Measurements from ENCODE around the gene IZUMO4.
A peak's percentile ranks its signal among the peaks of the same experiment; 100 is the strongest.

The IZUMO4 gene

DNA sequence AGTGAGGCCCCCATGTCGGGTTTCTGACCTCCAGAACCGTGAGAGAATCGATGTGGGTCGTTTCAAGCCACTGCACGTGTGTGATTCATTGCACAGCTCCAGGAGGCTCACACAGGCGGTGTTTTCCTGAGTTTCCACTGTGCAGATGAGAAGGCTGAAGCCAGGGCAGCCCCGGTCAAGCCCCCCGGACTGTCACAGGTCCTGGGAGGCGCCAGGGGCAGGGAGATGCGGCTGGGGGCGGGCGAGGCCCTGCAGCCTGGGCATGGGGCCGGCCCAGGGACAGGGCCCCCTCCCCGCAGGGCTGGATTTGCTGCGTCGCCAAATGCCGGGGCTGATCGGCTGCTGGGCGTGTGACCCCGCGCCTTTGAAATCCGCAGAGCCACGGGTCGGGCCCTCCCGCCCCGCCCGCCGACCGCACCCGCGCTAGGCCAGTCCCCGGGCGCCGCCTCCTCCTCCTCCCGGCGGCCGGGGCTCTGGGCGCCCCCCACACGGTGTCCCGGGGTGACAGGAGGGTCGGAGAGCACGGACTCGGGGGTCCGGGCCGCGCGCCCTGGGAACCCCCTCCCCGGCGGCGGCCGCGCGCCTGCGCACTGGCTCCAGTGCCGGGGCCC, 35.7 kb upstream of the IZUMO4 start:
- TF ChIP-seq, protein P1, sequence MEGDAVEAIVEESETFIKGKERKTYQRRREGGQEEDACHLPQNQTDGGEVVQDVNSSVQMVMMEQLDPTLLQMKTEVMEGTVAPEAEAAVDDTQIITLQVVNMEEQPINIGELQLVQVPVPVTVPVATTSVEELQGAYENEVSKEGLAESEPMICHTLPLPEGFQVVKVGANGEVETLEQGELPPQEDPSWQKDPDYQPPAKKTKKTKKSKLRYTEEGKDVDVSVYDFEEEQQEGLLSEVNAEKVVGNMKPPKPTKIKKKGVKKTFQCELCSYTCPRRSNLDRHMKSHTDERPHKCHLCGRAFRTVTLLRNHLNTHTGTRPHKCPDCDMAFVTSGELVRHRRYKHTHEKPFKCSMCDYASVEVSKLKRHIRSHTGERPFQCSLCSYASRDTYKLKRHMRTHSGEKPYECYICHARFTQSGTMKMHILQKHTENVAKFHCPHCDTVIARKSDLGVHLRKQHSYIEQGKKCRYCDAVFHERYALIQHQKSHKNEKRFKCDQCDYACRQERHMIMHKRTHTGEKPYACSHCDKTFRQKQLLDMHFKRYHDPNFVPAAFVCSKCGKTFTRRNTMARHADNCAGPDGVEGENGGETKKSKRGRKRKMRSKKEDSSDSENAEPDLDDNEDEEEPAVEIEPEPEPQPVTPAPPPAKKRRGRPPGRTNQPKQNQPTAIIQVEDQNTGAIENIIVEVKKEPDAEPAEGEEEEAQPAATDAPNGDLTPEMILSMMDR (IDR thresholded peaks at IDR 0.05; ENCODE audit: low read depth, low read length, missing control alignments): no peak
- peak overlapping the region; percentile 52 for H3K4me3 ChIP-seq (replicated peaks; ENCODE audit: low read depth, low read length)
- DNase-seq (ENCODE audit: extremely low read depth, low read depth): no peak

DNA sequence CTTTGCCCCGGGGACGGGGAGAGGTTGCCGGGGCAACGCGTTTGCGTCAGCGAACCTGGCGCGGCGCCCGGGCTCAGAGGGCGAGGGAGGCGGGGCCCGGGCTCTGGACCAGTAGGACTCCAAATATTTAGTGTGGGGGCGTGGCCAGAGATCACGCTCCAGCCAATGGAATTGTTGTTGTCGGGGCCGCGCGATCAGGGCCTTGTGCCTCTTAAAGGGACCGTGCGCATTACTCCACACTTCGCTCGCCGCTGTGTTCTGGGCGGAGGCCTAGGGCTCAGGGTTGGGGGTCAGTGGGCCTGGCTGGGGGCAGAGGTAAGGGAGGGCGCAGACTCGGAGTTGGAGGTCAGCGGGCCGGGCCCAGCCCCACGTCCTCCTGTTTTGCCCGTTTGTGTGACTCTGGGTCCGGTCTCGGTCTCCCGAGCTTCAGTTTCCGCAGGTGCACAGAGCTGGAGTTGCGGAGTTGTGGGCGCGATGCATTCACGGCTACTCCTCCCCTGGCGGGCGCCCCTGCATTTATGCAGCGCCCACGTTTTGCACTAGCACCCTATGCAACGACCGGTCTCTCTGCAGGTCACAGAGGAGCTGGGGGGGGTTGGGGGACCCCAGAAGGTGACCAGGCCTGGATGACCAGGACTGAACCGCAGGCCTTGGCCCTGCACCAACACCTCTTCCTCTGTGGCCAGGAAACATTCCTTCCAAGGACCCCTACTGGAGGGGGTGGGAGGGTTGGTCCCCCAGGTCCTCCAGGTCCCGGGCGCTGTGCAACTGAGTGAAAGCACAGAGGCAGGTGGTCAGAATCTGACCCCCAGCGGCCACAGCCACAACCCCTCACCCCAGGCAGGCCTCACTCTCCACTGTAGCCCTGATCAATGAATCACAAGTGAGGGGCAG, 35.0 kb upstream of the IZUMO4 start:
- H3K4me3 ChIP-seq (replicated peaks; ENCODE audit: low read depth, low read length): peak overlapping the region; percentile 52
- TF ChIP-seq, protein P1 (IDR thresholded peaks at IDR 0.05; ENCODE audit: low read depth, low read length, missing control alignments): no peak
- peak; percentile 93 for DNase-seq (ENCODE audit: extremely low read depth, low read depth)

DNA sequence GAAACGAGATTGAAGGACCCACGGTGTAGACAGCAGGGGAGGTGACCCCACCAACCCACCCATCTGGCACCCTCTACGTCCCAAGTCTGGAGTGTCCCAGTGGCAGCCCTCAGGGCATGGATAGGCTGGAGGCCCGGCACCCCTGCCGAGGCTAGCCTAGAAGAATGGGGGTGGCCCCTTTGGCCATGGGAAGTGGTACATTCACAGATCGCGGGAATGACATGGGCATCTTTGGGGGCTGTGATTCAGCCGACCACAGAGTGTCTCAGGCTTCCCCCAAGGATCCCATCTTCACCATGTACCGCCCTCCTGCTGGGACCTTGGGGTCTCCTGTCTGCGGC, 34.4 kb upstream of the IZUMO4 start:
- TF ChIP-seq, protein P1 (IDR thresholded peaks at IDR 0.05; ENCODE audit: low read depth, low read length, missing control alignments): no peak
- H3K4me3 ChIP-seq (replicated peaks; ENCODE audit: low read depth, low read length): peak overlapping the region; percentile 52
- no peak for DNase-seq (ENCODE audit: extremely low read depth, low read depth)

DNA sequence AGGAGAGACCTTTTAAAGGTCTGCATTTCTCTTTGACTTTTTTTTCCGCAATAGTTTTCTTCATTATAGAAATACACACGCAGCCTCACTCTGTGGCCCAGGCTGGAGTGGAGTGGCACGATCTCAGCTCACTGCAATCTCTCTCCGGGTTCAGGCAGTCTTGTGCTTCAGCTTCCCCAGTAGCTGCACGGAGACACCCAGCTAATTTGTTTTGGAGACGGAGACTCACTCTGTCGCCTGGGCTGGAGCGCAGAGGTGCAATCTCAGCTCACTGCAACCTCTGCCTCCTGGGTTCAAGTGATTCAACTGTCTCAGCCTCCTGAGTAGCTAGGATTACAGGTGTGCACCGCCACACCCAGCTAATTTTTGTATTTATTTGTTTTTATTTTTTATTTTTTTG, 33.9 kb upstream of the IZUMO4 start:
- TF ChIP-seq, protein P1 (IDR thresholded peaks at IDR 0.05; ENCODE audit: low read depth, low read length, missing control alignments): no peak
- DNase-seq (ENCODE audit: extremely low read depth, low read depth): no peak
- no peak overlapping the region for H3K4me3 ChIP-seq (replicated peaks; ENCODE audit: low read depth, low read length)

GRCh38 chr19:2063824-2064223, 32.9 kb upstream of the IZUMO4 start:
- TF ChIP-seq, protein P1 (IDR thresholded peaks at IDR 0.05; ENCODE audit: low read depth, low read length, missing control alignments): no peak
- DNase-seq (ENCODE audit: extremely low read depth, low read depth): no peak

GRCh38 chr19:2064395-2064787, 32.3 kb upstream of the IZUMO4 start:
- TF ChIP-seq, protein P1 (IDR thresholded peaks at IDR 0.05; ENCODE audit: low read depth, low read length, missing control alignments): no peak
- no peak overlapping the region for H3K4me3 ChIP-seq (replicated peaks; ENCODE audit: low read depth, low read length)
- no peak for DNase-seq (ENCODE audit: extremely low read depth, low read depth)

More at GRCh38 chr19:2063824-2064223, 32.9 kb upstream of the IZUMO4 start:
- H3K4me3 ChIP-seq (replicated peaks; ENCODE audit: low read depth, low read length): no peak overlapping the region
